ENCODE results near the gene IQGAP1. TPM values are rescaled to one million over a fixed set of nuclear protein-coding genes. Genes with fewer than 3 reads are reported as not detected.
"Not testable (repeated sequence)": the region's sequence is repeated elsewhere in the genome, so short reads cannot be mapped to it uniquely, and the experiment has no call there.

IQGAP1 gene
- total and polyA plus RNA-seq, 4 donors: 83.0 to 396 (median 189) TPM

GRCh38 chr15:90519688-90520087 lies 131.6 kb downstream of the IQGAP1 start:
- DNase-seq (no peak), ATAC-seq (ENCODE audit: insufficient read depth, low FRiP score) (no peak)
- H3K36me3 ChIP-seq (ENCODE audit: control insufficient read depth in 4 of 4, insufficient read depth in 4 of 4, low read length in 4 of 4): no peaks in the 10 kb centered on the region
- TF ChIP-seq CTCF (IDR thresholded peaks at IDR 0.05; ENCODE audit: control extremely low read depth, extremely low read depth): no peak
- H3K9me3 ChIP-seq (ENCODE audit: control insufficient read depth in 4 of 4, insufficient read depth in 3 of 4, low read length in 3 of 4): no peaks in the 10 kb centered on the region
- H3K27me3 ChIP-seq (ENCODE audit: control insufficient read depth in 3 of 3, insufficient read depth in 3 of 3, low read length in 2 of 3): no peaks in the 10 kb centered on the region
- no peaks in the 10 kb centered on the region for H3K4me1 ChIP-seq (ENCODE audit: control insufficient read depth in 5 of 5, insufficient read depth in 5 of 5, low read length in 5 of 5)
- H3K9ac ChIP-seq (ENCODE audit: insufficient read depth in 1 of 2, low read length in 2 of 2): no peak overlapping the region
- no peak overlapping the region for H3K4me3 ChIP-seq
- 79 to 87% methylated on average over 1 of the region's 1 CpG for WGBS, 2 donors
- no peak overlapping the region for H3K27ac ChIP-seq (ENCODE audit: low read depth in 1 of 2, low read length in 1 of 2)

DNA sequence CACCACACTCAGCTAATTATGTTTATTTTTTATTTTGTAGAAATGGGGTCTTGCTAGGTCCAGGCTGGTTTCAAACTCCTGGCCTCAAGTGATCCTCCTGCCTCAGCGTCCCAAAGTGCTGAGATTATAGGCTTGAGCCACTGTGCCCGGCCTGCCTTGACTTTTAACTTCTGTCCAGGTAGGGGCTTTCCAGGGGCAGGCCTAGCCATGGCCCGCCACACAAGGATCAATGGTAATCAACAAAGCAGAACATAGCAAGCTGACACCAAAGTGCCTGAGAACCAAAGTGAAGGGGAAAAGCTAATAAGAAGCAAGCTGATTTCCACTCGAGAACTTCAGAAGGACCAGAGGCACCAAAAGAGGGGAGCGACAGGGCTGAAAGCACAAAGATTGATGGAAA lies 132.3 kb downstream of the IQGAP1 start:
- H3K9ac ChIP-seq (ENCODE audit: insufficient read depth in 1 of 2, low read length in 2 of 2): no peak overlapping the region
- H3K36me3 ChIP-seq (ENCODE audit: control insufficient read depth in 4 of 4, insufficient read depth in 4 of 4, low read length in 4 of 4): no peaks in the 10 kb centered on the region
- H3K9me3 ChIP-seq (ENCODE audit: control insufficient read depth in 4 of 4, insufficient read depth in 3 of 4, low read length in 3 of 4): no peaks in the 10 kb centered on the region
- H3K27me3 ChIP-seq (ENCODE audit: control insufficient read depth in 3 of 3, insufficient read depth in 3 of 3, low read length in 2 of 3): no peaks in the 10 kb centered on the region
- H3K27ac ChIP-seq (ENCODE audit: low read depth in 1 of 2, low read length in 1 of 2): no peak overlapping the region
- no peak for TF ChIP-seq CTCF (IDR thresholded peaks at IDR 0.05; ENCODE audit: control extremely low read depth, extremely low read depth)
- 92 to 96% methylated on average over 5 of the region's 5 CpGs for WGBS, 2 donors
- ATAC-seq (ENCODE audit: insufficient read depth, low FRiP score) (no peak), DNase-seq (no peak)
- no peak overlapping the region for H3K4me3 ChIP-seq
- no peaks in the 10 kb centered on the region for H3K4me1 ChIP-seq (ENCODE audit: control insufficient read depth in 5 of 5, insufficient read depth in 5 of 5, low read length in 5 of 5)

- no peak for TF ChIP-seq CTCF (IDR thresholded peaks at IDR 0.05; ENCODE audit: control extremely low read depth, extremely low read depth)
- ATAC-seq (ENCODE audit: insufficient read depth, low FRiP score) (no peak), DNase-seq (no peak)
- Histone ChIP-seq H3K9ac (ENCODE audit: insufficient read depth in 1 of 2, low read length in 2 of 2) (no peak overlapping the region), H3K4me1 (ENCODE audit: control insufficient read depth in 5 of 5, insufficient read depth in 5 of 5, low read length in 5 of 5) (no peaks in the 10 kb centered on the region), H3K27ac (ENCODE audit: low read depth in 1 of 2, low read length in 1 of 2) (no peak overlapping the region), H3K36me3 (ENCODE audit: control insufficient read depth in 4 of 4, insufficient read depth in 4 of 4, low read length in 4 of 4) (no peaks in the 10 kb centered on the region), H3K27me3 (ENCODE audit: control insufficient read depth in 3 of 3, insufficient read depth in 3 of 3, low read length in 2 of 3) (no peaks in the 10 kb centered on the region), H3K9me3 (ENCODE audit: control insufficient read depth in 4 of 4, insufficient read depth in 3 of 4, low read length in 3 of 4) (no peaks in the 10 kb centered on the region), H3K4me3 (no peak overlapping the region)
- WGBS, 2 donors: 93 to 97% methylated on average over 3 of the region's 3 CpGs
Observed at GRCh38 chr15:90523373-90523772, 135.3 kb downstream of the IQGAP1 start.

DNA sequence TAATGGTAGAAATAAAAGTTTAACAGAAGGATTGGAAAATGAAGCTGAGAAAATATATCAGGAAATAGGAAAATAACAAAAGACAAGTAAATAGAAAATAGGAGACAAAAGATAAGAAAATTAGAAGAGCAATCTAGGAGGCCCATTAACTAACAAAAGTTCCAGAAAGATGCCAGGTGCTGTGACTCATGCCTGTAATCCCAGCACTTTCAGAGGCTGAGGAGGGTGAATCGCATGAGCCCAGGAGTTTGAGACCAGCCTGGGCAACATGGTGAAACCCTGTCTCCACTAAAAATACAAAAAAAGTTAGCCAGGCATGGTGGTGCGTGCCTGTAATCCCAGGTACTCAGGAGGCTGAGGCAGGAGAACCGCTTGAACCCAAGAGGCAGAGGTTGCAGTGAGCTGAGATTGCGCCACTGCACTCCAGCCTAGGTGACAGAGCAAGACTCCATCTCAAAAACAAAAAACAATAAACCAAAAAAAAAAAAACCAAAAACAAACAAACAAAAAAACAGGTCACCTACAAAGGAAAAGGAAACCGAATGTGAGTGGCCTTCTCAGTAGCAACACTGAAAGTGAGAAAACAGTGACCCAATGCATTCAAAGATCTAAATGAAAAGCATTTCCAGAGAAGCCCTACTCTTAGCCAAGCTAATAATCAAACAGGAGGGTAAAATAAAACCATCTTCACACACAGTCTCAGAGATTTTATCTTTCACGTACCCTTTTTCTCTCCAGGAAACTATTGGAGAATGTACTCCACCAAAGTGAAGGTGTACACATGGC lies 136.2 kb downstream of the IQGAP1 start:
- not testable (repeated sequence) for H3K27me3 ChIP-seq (ENCODE audit: control insufficient read depth in 3 of 3, insufficient read depth in 3 of 3, low read length in 2 of 3); ATAC-seq (ENCODE audit: insufficient read depth, low FRiP score); DNase-seq; H3K9me3 ChIP-seq (ENCODE audit: control insufficient read depth in 4 of 4, insufficient read depth in 3 of 4, low read length in 3 of 4); H3K4me3 ChIP-seq; H3K36me3 ChIP-seq (ENCODE audit: control insufficient read depth in 4 of 4, insufficient read depth in 4 of 4, low read length in 4 of 4); H3K9ac ChIP-seq (ENCODE audit: insufficient read depth in 1 of 2, low read length in 2 of 2); H3K4me1 ChIP-seq (ENCODE audit: control insufficient read depth in 5 of 5, insufficient read depth in 5 of 5, low read length in 5 of 5); H3K27ac ChIP-seq (ENCODE audit: low read depth in 1 of 2, low read length in 1 of 2)
- 92 to 95% methylated on average over 6 of the region's 6 CpGs for WGBS, 2 donors

All from lung (tissue), 12 donors.